IPS DF 4.7 (cell line): ENCODE measurements around the gene MRTFB.

Experiments used
- DNase-seq: peaks from one replicate; pipeline ENCODE4 v3.0.0-alpha.2; 2013; ENCODE audit warnings: low spot score; ENCODE audit errors: extremely low read depth

MRTFB gene

DNA sequence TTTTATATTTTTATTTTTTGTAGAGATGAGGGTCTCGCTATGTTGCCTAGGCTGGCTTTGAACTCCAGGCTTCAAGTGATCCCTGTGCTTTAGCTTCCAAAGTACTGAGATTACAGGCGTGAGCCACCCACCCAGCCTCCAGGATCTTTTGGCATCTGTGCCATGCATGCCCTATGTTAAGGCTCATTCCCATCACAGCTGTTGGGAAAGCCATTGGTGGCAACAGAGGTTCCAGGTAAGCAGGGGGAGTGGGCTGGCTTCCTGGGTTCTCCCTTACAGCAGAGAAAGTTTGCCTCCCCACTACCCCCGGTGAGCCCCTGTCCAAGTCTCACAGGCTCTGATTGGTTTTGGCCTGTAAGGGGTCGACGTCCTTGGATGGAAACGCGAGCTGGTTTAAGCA, 8.9 kb upstream of the MRTFB start:
- no peak for DNase-seq

DNA sequence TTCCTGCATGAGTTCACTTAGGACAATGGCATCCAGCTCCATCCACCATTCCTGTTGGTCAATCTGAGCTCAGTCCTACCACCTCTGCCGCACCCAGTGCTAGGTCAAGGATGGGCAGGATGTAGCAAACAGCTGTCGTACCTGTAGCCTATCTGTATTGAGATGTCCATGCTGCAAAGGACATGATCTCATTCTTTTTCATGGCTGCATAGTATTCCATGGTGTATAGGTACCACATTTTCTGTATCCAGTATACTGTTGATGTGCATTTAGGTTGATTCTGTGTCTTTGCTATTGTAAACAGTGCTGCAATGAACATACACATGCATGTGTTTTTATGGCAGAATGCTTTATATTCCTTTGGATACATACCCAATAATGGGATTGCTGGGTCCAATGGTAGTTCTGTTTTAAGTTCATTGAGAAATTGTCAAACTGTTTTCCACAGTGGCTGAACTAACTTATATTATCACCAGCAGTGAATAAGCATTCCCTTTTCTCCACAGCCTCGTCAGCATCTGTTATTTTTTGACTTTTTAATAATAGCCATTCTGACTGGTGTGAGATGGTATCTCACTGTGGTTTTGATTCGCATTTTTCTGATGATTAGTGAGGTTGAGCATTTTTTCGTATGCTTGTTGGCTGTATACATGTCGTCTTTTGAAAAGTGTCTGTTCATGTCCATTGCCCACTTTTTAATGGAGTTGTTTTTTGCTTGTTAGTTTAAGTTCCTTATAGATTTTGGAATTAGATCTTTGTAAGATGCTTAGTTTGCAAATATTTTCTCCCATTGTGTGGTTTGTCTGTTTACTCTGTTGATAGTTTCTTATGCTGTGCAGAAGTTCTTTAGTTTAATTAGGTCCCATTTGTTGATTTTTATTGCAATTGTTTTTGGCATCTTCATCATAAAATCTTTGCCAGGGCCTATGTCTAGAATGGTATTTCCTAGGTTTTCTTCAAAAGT, 7.2 kb upstream of the MRTFB start:
- DNase-seq, result no peak

DNA sequence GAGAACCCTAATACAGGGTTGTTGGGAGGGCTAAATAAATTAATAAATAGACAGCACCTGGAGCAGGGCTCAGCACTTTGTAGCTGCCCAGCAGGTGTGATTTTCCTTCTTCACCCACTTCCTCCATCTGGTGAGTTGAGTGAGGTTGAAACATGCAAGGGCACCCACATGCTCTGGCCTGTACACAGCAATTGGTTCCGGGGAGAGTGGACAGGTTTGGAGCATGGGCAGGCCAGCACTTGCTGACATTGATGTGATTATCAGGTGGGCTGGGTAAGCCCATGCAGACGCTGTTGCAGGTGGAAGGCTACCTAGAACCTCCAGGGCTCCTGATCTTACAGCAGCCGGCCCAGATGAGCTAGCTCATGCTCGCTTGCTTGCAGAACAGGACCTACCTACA, 1.3 kb upstream of the MRTFB start:
- DNase-seq, result no peak

DNA sequence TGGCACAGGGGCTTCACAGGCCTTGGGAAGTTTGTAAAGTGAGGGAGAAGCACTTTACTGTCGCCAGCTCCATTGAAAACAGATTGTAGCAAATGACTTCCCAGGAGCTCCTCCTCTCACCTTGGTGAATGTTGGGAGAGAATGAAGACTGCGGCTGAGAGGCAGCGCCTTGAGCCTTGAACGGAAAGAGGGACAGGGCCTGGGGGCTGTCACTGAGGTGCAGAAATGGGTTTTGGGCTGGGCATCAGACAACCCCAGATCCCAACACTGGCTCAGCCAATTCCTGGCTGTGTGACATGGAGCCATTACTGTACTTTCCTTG, 603 bp upstream of the MRTFB start:
- no peak for DNase-seq

DNA sequence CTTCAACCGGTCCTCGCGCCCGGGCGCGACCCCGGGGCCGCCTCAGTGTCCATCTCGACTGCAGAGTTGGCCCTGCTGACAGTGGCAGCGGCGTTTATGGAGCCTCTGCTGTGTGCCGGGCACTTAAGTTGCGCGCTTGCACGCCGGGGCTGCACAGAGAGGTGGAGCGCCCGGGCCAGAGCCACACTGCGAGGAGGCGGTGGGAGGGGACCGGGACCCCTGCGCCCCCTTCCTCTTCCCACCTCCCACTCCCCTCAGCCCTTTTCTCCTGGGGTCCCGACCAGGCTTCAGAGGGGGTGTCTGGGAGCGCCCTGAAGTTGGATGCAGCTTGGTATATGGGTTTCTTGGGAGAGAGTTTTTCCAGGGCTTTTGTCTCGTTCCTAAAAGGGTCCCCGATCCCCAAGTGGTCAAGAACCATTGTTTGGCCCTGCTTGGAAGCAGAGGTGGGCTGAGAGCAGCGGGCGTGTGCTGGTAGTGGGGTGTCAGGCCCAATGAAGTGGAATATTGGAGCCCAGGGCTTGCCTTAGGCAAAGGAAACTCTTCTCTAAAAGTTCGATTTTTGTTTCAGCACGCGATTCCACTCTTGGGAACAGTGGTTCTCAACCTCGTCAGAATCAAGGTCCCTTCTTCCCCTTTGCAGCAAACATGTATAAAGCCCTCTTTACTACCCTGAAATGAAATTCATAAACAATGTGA, 605 bp downstream of the MRTFB start:
- DNase-seq, result no peak

DNA sequence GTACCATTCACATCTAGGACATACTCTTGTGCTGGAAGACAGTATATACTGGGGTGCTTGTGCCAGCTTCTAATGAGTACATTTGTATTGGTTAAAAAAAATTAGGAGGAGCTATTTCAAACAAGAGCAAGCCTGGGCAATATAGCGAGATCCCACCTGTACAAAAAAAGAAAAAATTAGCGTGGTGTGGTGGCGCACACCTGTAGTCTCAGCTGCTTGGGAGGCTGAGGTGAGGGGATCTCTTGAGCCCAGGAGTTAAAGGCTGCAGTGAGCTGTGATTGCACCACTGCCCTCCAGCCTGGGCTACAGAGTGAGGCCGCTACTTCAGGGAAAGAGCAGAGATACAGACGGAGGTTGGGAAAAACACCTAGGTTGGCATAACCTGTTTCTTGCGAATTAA, 1.2 kb downstream of the MRTFB start:
- no peak for DNase-seq

DNA sequence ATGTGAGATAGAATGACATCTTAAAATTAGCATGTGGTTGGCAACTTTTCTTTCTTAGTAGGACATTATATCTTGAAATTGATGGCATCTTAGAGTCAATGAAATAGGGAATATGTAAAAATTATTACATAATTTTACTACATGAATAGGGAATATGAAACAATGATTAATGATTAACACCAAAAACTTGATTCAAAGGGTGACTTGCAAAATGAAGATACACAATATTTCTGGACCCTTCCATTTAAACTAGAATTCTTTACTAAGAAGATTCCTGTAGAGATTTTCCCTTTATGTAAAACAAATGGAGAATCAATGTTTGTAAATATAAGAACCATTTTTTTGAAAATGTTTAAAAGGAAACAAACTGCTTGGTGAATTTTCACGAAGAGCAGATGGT, 3.4 kb downstream of the MRTFB start:
- DNase-seq, result no peak

DNA sequence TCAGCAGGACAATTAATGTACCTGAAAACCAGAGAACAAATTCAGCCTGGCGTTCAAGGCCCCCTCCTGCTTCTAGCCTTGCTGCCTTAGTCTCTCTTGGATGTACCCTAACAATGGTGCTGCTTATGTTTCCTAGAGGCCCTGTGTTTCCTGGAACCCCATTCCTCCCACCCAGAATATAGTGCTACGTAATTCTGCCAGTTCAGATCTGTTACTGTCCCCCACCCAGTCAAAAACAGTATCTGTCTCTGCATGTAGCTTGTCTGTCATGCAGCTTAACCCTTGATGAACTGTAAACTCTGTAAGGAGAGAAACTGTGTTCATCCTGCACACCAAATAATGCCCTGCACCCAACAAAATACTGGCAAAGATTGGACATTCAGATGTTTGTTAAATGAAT, 6.8 kb downstream of the MRTFB start:
- DNase-seq, result no peak

DNA sequence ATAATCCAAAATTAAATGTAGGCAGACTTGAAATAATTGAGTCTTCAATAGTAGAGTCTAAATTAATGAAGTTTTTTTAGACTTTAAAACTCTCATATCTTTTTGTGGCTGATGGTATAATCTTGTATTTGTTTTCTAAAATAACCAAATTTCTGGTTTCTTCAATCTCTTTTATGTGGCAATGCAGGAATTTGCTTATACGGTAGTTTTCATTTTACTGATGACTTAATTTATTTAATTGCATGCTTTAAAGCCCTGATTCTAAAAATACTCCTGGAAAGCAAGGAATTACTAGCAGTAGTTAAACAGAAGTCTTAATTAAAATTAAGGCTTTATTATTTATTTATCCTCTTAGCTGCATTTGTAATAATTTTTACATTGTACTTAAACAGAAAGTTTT, 15.4 kb downstream of the MRTFB start:
- no peak for DNase-seq

DNA sequence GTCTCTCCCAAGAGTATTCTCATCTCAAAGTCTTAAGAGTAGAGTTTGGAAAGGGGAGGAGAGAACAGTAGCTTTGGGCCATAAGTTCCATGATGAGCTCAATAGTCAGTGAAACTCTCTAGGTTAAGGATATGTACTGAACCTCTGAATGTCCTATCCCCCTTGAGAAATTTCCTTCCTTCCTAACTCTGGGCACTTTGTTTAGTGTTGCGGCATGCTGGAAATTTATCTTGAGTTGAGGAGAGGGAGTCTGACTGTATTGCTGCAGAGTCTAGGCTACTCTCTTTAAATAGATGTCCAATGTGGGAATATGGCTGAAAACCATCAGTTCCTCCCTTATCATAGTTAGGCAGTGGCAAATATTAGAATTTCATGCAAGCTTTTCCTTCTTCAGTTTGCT, 16.1 kb downstream of the MRTFB start:
- DNase-seq, result no peak

DNA sequence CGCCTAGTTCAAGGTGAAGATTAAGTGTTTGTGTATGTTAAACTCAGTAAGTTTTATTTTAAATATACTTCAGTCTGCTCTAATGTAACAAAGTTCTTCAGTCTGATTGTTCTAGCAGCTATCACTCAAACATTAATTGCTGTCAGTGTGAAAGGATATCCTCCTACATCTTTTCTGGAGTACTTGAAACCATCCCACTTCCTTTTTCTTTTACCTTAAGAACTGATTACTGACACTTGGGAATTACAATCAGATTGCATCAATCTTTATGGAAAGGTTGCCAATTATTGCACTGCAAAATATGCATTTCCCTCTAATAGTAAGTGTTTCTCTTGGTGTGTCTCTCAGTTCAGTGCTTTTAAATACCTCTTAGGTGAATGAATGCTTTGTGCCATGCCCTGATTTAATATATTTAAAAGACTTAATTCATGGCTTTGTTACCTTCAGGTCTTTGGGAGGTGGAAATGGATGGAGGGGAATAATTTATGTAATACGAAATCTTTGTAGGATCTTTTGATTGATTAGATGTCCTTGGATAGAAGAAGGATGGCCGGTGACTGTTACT, 16.6 kb downstream of the MRTFB start:
- no peak for DNase-seq

DNA sequence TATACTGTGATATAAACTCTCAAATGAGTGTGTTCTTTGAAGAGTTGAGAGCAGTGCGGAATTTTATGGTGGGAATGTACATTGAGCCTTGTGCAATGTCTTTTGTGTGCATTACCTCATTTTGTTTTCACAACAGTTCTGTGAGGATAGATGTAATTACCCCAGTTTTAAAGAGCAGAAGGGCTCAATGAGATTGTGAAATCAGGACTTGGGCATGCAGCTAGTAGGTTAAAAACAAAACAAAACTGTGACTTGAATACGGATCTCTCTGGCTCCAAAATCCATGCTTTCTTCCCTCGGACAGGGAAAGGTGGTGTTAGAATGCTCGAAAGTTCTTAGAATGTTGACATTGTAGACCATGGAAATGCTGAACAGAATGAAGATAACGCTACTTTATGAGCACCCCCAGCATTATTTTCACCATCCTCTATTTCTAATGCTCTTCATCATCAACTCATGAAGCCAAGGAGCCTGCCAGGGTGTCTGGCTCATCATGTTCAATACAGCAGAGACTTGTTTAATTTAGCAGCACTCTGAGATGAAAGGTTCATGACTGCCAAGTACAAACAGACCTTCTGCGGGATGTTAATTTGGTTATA, 17.1 kb downstream of the MRTFB start:
- DNase-seq, result no peak

DNA sequence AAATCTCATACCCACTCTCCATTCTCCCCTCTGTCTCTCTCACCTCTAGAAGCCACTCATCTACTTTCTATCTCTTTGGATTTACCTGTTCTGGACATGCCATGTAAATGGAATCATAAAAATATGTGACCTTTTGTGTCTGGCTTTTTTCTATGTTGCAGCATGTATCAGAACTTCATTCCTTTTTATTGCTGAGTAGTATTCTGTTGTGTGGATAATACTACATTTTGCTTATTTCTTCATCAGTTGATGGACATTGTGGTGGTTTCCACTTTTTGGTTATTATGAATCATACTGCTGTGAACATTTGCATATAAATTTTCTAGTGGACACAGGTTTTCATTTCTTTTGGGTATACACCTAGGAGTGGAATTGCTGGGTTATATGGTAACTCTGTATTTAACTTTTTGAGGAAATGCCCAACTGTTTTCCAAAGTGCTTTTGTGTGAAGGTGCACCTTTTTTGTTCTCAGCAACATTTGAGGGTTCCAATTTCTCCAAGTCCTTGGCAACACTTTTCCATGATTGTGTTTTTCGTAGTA, 18.2 kb downstream of the MRTFB start:
- DNase-seq, result no peak

DNA sequence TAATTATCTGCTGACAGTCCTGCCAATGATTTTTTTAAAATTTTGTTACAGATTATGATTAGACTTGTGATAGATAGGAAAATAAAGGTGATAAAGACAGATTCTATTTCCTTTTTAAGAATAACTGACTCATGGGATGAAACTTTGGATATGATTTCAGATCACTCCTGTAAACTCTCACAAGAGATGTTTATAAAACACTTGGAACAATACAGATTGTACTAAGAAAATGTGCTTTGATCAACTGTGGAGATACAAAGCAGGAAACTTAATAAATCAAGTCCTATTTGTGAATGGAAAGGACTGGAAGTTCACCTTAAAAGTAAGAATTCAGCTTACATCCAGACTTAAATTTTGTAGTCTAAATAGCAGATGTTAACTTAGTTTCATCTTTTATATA, 21.4 kb downstream of the MRTFB start:
- no peak for DNase-seq

DNA sequence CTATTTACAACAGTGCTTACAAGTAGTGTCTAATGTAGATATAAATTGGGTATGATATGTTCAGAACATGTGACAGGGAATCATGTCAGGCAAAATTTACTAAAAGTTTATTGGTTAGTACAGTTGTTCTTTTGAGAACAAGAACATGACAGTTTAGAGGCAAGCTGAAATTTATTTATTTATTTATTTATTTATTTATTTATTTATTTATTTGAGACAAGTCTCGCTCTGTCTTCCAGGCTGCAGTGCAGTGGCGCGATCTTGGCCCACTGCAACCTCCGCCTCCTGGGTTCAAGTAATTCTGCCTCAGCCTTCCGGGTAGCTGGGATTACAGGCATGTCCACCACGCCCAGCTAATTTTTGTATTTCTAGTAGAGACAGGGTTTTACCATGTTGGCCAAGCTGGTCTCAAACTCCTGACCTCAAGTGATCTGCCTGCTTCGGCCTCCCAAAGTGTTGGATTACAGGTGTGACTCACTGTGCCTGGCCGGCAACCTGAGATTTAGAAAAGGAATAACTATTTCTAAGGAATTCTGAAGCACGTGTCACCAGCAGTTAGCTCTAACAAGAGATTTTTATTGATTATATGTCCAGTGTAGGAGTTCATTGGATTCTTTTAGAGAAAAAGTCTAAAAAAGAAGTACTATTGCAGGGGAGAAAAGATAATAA, 24.9 kb downstream of the MRTFB start:
- DNase-seq, result no peak

DNA sequence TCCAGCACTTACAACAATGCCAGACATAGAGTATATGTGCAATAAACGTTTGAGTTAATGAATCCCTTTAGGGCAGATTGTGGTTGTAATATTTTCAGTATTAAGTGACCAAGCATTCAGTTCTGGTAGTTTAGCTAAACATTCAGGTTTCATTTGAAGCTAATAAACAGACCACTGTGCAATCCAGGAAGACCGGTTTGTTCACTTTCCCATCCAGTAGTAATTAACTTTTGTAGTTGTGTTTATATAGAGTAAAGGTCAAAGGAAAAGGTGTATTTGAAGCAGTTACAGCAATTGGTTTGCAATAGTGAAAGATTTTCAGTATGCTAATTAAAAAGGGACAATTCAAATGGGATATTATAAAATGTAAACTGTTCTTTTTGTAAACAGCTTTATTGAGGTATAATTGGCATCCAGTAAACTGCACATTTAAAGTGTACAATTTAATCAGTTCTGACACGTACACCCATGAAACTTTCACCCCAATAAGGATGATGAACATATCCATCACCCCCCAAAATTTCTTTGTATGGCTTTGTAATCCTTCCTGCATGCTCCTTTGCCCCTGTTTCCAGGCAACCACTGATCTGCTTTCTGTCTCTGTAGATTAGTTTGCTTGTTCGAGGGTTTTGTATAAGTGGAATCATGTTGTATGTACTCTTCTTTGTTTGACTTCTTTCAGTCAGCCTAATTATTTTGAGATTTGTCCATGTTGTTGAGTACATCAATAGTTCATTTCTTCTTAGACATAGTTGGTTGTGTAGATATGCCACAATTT, 26.3 kb downstream of the MRTFB start:
- no peak for DNase-seq

DNA sequence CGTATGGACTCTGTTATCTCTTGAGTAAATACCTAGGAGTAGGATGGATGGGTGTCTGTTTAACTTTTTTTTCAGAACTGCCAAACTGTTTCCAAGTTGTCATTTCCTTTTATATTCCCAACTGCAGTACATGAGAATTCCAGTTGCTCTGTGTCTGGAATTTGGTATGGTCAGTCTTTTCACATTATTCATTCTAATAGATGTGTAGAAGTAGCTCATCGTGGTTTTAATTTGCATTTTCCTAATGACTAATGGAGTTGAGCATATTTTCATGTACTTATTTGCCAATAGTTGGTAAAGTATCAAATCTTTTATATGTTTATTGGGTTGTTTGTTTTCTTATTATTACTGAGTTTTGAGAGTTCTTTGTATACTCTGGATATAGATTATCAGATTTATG, 27.0 kb downstream of the MRTFB start:
- no peak for DNase-seq

DNA sequence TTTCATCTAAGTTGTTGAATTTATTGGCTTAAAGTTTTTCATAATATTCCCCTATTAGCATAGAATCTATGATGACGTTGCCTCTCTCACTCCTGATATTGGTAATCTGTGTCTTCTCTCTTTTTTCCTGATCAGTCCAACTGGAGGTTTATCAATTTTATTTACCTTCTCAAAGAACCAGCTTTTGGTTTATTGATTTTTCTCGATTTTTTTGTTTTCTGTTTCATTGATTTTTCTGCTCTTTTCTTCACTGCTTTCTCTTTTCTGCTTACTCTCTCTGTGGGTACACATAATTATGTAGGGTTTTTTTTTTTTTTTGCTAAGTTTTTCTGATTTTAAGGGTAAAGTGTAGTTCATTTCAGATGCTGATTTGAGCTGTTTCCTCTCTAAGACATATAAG, 29.7 kb downstream of the MRTFB start:
- no peak for DNase-seq

DNA sequence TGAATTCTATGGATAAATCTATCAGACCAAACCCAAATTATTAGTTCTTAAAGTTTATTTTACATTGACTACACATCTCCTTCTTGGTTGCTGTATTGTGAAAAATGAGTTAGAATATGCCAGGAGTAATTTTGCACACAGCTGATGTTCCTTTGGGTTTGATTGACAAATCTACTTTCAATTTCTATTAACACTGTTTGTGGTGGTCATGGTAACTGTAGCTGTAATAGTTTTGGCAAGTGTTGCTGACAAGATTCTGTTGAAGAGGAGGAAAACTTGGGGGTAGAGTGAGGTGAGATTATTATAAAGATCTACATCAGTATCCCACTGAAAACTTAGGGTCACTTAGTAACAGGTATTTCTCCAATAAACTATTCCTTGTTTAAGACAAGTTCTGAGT, 30.3 kb downstream of the MRTFB start:
- DNase-seq, result no peak

DNA sequence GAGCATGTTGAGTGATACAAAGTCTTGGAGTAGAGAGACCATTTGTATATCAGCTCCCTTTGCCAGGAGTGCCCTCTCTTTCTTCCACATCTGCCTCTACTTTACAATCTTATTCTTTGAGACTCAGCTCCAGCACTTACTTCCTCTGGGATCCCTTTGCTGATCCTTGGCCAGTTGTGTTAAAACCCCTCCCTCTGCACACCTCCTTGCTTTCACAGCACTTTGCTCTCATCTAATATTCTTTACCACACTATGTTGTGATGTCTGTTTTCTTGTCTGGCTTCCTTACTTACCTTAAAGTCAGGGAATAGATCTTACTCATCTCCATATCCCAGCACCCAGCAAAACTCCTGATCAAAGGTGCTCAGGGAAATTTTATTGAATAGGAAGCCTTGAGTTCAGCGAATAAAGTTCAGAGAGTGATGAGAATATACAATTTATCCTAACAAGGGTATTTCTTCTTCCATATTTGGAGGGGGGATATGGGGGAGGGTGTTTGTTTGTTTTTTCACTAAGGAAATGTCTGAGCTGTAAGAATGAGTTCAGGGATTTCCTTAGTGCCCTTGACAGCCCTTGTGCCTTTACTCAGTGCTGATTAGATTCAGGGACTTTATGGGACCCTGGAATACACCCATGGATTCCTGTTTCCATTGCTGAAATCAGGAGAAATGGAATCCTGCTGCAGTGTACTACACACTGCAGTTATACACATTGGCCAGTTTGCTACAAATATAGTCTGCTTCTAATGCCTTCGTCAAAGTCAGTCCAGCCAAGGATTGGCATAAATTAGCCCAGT, 32.0 kb downstream of the MRTFB start:
- DNase-seq, result no peak
